DMS53 treated with DMSO at 0.1 percent for 48 hours (cell line): ENCODE data around the gene CORO1C.

Experiments used
- DNase-seq: peaks from one replicate; lab custom pipeline; 2025; ENCODE audit not compliant: unreplicated experiment; lab: John Stamatoyannopoulos, UW

The CORO1C gene

GRCh38 chr12:108727868-108728735, 3.2 kb downstream of the CORO1C start:
- no peak for DNase-seq

DNA sequence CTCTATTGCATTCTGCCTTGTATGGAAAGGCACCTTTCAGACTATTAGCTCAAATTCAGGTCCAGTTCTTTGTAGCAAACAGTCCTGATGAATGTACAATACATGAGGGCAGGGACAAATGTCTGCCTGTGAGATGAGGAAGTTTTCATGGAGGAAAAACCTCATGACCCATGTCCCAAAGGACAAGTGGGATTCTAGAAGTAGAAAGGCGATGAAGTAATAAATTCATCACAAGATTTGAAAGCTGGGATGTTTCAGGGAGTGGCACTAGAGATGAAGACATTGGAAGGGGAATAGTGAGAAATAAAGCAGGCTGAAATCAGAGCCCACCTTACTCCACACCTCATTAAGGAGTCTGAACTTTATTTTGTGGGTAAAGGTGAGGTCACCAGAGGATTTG, 4.2 kb downstream of the CORO1C start:
- no peak for DNase-seq

DNA sequence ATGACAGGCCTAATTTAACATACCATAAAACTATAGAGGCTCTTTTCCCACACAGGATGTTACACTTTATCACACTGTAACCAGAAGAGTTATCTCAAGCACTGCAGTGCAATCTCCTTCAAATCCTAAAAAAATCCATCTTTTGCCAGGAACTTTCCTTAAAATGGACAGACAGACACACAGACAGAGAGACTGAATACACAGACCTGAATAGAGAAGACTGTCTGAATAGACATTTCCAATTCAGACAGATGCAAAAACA, 6.5 kb downstream of the CORO1C start:
- DNase-seq = no peak

GRCh38 chr12:108724054-108724889, 7.0 kb downstream of the CORO1C start:
- DNase-seq = no peak

DNA sequence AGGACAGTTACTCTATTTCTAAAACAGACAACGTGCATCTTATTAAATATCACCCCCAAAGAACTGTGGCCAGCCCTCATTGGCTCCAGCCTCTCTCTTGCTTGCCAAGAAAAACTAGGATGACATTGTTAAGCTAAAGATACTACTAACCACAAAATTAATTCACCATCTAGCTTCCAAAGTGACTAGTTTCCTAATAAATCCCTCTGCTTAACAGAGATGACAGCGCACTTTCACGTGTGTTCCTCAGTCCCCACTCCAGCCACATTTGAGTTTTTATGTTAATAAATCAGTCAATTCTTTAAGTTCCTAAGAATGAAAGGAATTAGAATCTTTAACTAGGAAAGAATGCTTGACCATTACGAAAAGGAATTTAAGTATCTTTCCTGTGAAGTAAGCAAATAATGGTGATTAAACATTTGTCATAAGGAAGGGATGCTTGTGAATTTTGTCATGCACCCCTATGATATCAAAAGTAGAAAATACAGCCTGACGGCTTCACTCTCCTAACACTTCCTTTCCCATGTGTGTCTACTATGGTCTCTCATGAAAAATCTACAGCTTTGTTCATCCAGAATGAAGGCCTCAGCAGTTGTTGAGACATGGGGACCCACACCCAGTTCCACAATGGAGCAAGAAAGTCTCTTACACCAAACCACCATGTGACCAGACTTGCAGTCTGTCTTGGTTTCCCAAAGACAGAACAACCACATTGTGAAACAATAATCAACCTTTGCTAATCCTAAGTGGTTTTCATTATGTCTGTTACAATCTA, 8.1 kb downstream of the CORO1C start:
- DNase-seq = no peak

GRCh38 chr12:108722463-108722862, 8.9 kb downstream of the CORO1C start:
- DNase-seq = no peak

DNA sequence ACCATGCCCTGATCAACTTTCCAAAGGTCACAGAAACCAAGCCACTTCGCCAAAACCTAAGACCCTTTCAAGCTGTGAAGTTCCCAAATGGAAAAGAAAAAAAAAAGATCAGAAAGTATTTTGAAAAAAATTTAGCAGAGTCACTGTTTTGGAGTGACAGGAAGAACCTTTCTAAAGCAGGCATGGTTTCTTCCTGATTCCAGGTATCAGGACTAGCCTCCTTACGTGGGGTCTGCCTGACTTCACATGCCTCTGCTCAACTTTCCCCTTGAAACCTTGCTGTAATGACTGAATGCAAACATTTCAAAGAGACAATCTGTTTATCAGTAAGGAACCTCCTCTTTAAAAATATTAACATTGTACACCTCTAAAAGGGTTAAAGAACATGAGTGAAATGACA, 9.5 kb downstream of the CORO1C start:
- DNase-seq = no peak

- DNase-seq = no peak
These were observed 10.4 kb downstream of the CORO1C start for GRCh38 chr12:108720757-108721514.

DNA sequence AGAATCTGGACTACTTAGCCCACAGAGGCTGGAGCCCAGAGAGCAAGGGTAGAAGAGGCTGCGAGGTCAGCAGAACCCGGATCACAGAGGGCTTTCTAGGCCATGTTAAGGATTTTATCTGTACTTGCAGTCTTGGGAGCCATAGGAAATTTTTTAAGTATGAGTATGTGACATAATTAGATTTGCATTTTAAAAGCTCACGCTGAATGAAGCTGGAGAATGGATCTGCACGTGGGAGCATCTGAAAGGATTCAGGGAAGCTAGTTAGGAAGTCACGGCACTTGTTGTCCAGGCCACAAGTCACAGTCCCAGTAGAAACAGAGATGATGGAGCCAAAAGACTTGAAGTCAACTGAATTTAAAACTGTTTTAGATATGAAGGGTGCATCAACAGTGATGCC, 14.1 kb downstream of the CORO1C start:
- DNase-seq = no peak

DNA sequence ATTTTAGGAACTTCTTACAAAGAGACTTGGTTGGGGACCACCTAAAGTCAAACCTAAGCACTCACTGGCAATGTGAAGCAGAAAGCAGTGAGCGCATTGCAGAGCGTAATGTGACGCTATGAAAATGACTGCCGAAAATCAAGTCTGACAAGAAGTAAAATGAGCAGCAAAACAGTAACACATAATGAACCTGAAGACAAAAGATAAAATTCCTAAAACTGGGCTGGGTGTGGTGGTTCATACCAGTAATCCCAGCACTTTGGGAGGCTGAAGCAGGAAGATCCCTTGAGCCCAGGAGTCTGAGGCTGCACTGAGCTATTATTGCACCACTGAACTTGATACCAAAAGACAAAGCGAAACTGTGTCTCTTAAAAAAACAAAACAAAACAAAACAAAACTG, 16.5 kb downstream of the CORO1C start:
- no peak for DNase-seq

DNA sequence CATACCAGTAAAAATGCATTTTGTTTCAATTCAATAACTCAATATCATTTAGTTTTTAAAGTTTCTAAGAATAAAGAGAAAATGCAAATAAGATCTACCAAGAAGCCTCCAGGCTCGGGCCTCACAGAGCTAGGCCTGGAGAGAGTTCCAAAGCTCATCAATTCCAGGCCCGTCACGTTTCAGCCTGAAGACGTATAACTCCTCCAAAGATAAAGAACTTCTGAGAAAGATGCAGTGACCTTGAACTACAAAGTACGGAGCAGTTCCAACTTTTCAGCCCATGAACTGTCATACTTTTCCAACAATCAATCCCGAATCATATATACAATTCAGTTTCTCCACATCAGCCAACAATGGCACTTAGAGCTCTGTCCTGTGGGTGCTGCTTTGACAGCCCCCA, 17.8 kb downstream of the CORO1C start:
- no peak for DNase-seq

DNA sequence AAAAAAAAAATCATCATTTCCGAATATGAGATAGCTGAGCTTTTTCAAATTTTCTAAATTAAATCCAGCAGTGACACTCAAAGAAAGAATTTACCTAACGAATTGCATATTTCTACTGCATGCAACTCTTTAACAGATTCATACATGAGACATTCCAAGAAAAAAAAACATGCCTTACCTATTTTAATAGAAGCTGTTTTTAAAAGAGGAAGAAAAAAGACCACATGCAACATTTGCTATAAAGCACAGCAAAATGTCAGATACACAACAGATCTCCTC, 18.5 kb downstream of the CORO1C start:
- no peak for DNase-seq

- no peak for DNase-seq
These were observed 19.0 kb downstream of the CORO1C start for GRCh38 chr12:108712165-108712924.

DNA sequence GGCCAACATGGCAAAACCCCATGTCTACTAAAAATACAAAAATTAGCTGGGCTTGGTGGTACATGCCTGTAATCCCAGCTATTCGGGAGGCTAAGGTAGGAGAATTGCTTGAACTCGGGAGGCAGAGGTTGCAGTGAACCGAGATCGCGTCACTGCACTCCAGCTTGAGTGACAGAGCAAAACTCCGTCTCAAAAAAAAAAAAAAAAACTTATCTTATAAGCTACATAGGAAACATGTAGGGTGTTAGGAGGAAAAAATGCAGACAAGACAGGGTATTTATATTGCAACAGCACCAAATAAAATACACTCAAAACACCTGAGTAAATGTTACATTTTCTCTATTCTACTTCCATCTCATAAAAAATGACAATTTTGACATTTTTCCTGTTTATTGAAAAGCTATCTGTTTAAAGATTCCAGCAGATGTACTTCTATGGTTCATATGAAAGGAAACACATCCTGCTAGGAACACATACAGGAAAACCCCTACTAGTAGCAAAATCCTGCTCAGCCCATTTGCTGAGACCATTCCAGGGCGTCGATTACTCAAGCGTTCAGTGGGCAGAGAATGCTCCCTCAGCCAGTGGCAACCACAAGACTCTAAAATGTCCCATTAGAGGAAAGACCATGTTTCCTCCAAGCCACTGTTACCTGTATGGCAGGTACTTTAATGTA, 19.7 kb downstream of the CORO1C start:
- no peak for DNase-seq

- no peak for DNase-seq
These were observed 21.6 kb downstream of the CORO1C start for GRCh38 chr12:108709697-108710096.

GRCh38 chr12:108704527-108704926, 26.8 kb downstream of the CORO1C start:
- DNase-seq = no peak

- DNase-seq = no peak
These were observed 28.6 kb downstream of the CORO1C start for GRCh38 chr12:108702595-108703320.

- DNase-seq = no peak
These were observed 29.4 kb downstream of the CORO1C start for GRCh38 chr12:108701779-108702441.
